CD14-positive monocyte (primary cell): ENCODE measurements around the gene NME2. TPM values are rescaled to one million over a fixed set of nuclear protein-coding genes. Genes with fewer than 3 reads are reported as not detected.

Experiments used
- DNase-seq, 3 donors: peaks; one replicate each; pipeline ENCODE4 v3.0.0-alpha.2; 2011 to 2022
- H2AFZ ChIP-seq: 2 replicates; pipeline ENCODE4 v1.6.0; 2012; ENCODE audit warnings: mild to moderate bottlenecking, low read depth, low read length, inconsistent platforms; ENCODE audit not compliant: insufficient read depth, poor library complexity, severe bottlenecking
- H3K27ac ChIP-seq, 2 donors: 1 replicate in 1 of 2; 2 replicates in 1 of 2; pipeline ENCODE4 v1.5.1; 2012 to 2013; ENCODE audit warnings: low read length in 2 of 2, control low read depth in 1 of 2, inconsistent platforms in 1 of 2, low read depth in 1 of 2, mild to moderate bottlenecking in 1 of 2
- H3K27me3 ChIP-seq, 2 donors: one replicate each; pipeline versions ENCODE4 v1.6.0 to v1.6.1; 2011 to 2013; ENCODE audit warnings: low read length in 2 of 2; ENCODE audit not compliant: control insufficient read depth in 2 of 2, insufficient read depth in 2 of 2
- H3K36me3 ChIP-seq, 2 donors: replicated peaks in 1 of 2; 1 replicate in 1 of 2; 2 replicates in 1 of 2; pipeline versions ENCODE4 v1.5.1 to v1.6.1; 2012 to 2013; ENCODE audit warnings: low read length in 2 of 2, control low read depth in 1 of 2, inconsistent platforms in 1 of 2, mild to moderate bottlenecking in 1 of 2; ENCODE audit not compliant: insufficient read depth in 2 of 2, control insufficient read depth in 1 of 2
- H3K4me1 ChIP-seq, 2 donors: 1 replicate in 1 of 2; 2 replicates in 1 of 2; pipeline versions ENCODE4 v1.5.1 to v1.6.1; 2012 to 2013; ENCODE audit warnings: low read length in 2 of 2, control low read depth in 1 of 2, inconsistent platforms in 1 of 2, mild to moderate bottlenecking in 1 of 2, moderate library complexity in 1 of 2; ENCODE audit not compliant: insufficient read depth in 2 of 2, control insufficient read depth in 1 of 2
- H3K4me2 ChIP-seq: replicated peaks from 2 replicates; pipeline ENCODE3; 2012; ENCODE audit warnings: low read length, moderate library complexity, mild to moderate bottlenecking; ENCODE audit not compliant: poor library complexity, severe bottlenecking; ENCODE audit errors: extremely low read depth
- H3K4me3 ChIP-seq, 3 experiments: fragments of 200-600 bp in 1 of 3; sonication (generic) in 1 of 3; replicated peaks in 1 of 3; 1 replicate in 2 of 3; 2 replicates in 1 of 3; pipeline ENCODE4 v1.5.1; 2011 to 2013; ENCODE audit warnings: low read length in 3 of 3, mild to moderate bottlenecking in 3 of 3, control low read depth in 2 of 3, low read depth in 2 of 3, inconsistent platforms in 1 of 3, moderate library complexity in 1 of 3
- H3K79me2 ChIP-seq: 2 replicates; pipeline ENCODE4 v1.6.0; 2012; ENCODE audit warnings: mild to moderate bottlenecking, control low read depth, inconsistent platforms, low read length, moderate library complexity; ENCODE audit not compliant: insufficient read depth
- H3K9ac ChIP-seq: 2 replicates; pipeline ENCODE4 v1.6.0; 2017; ENCODE audit warnings: low read length, mild to moderate bottlenecking; ENCODE audit not compliant: insufficient read depth, poor library complexity, severe bottlenecking
- H3K9me3 ChIP-seq, 2 donors: replicated peaks in 1 of 2; 1 replicate in 1 of 2; 2 replicates in 1 of 2; pipeline versions ENCODE4 v1.5.1 to v1.6.1; 2012 to 2013; ENCODE audit warnings: low read length in 2 of 2, control low read depth in 1 of 2; ENCODE audit not compliant: control insufficient read depth in 1 of 2, insufficient read depth in 1 of 2
- H4K20me1 ChIP-seq: 2 replicates; pipeline ENCODE4 v1.6.0; 2012; ENCODE audit warnings: mild to moderate bottlenecking, low read length, control low read depth, moderate library complexity; ENCODE audit not compliant: insufficient read depth
- H3K27ac Mint-ChIP-seq, 7 donors: one replicate each; pipeline ENCODE4 v1.8.0; 2020; ENCODE audit warnings: mild to moderate bottlenecking in 7 of 7, mixed read lengths in 7 of 7, moderate library complexity in 6 of 7, inconsistent platforms in 2 of 7
- H3K27me3 Mint-ChIP-seq, 3 donors: one replicate each; pipeline ENCODE4 v1.8.0; 2021 to 2022; ENCODE audit warnings: low read depth in 3 of 3, mild to moderate bottlenecking in 3 of 3, mixed read lengths in 3 of 3, moderate library complexity in 3 of 3, inconsistent platforms in 1 of 3
- H3K36me3 Mint-ChIP-seq, 2 donors: one replicate each; pipeline ENCODE4 v1.8.0; 2020; ENCODE audit warnings: mixed read lengths in 2 of 2, inconsistent platforms in 1 of 2, mild to moderate bottlenecking in 1 of 2
- H3K4me1 Mint-ChIP-seq: one replicate; pipeline ENCODE4 v1.8.0; 2020; ENCODE audit warnings: mild to moderate bottlenecking, mixed read lengths
- H3K4me3 Mint-ChIP-seq, 2 donors: one replicate each; pipeline ENCODE4 v1.8.0; 2020; ENCODE audit warnings: mild to moderate bottlenecking in 2 of 2, mixed read lengths in 2 of 2, moderate library complexity in 1 of 2
- H3K9me3 Mint-ChIP-seq, 7 donors: one replicate each; pipeline ENCODE4 v1.8.0; 2020 to 2022; ENCODE audit warnings: mixed read lengths in 7 of 7, mild to moderate bottlenecking in 6 of 7, moderate library complexity in 6 of 7, inconsistent platforms in 2 of 7
- CTCF ChIP-seq: fragments of 200-600 bp; IDR thresholded peaks from one replicate; pipeline ENCODE4 v1.8.0; 2022; ENCODE audit warnings: antibody characterized with exemption, mild to moderate bottlenecking
- WGBS: methylation state at CpG from one replicate; pipeline ENCODE4 v1.1.5; 2013; ENCODE audit warnings: missing lambda C conversion rate; ENCODE audit not compliant: insufficient coverage; 5-methylcytosine and 5-hydroxymethylcytosine counted together
- intact Hi-C, 2 donors: fragments of 100-400 bp; cut with micrococcal nuclease; formaldehyde crosslinking; loops; one replicate each; pipeline versions ENCODE4 v1.15.0 to v1.15.1; 2023
- polyA plus RNA-seq, 3 donors: library from polyadenylated mRNA; depleted of rRNA in 1 of 3; unstranded in 2 of 3; stranded (reverse) in 1 of 3; fragments of 300-500 nt in 2 of 3; fragments of >200 nt in 1 of 3; fragmentation: Illumina TruSeq in 2 of 3; gene quantifications; 1 replicate in 2 of 3; 2 replicates in 1 of 3; pipeline ENCODE4 v1.2.3, GENCODE V29; 2012 to 2021

NME2 gene
- polyA plus RNA-seq, 3 donors: 240 to 307 (median 259) TPM

- Histone ChIP-seq H3K9ac (no peak overlapping the region), H3K9me3 (no peaks in the 10 kb centered on the region), H3K4me3 (no peak overlapping the region), H3K27me3 (no peaks in the 10 kb centered on the region), H4K20me1 (no peaks in the 10 kb centered on the region), H3K36me3 (peaks cover 20 to 40% of the 10 kb centered on the region in 2 donors), H3K79me2 (no peaks in the 10 kb centered on the region), H3K4me2 (no peak overlapping the region), H3K27ac (no peak overlapping the region), H2AFZ (no peak overlapping the region), H3K4me1 (peaks cover 7 to 13% of the 10 kb centered on the region in 2 donors)
- no peak for TF ChIP-seq CTCF
- no CpG with 5 or more reads among the region's 3 CpGs for WGBS
- Mint-ChIP-seq H3K9me3 (no peaks in the 10 kb centered on the region), H3K27ac (peak overlapping the region in 1 of 7 donors; percentile 5), H3K36me3 (peaks cover 30 to 39% of the 10 kb centered on the region in 2 donors), H3K4me3 (no peak overlapping the region), H3K4me1 (peaks cover 11% of the 10 kb centered on the region), H3K27me3 (peaks cover 0 to 2% (median 0%) of the 10 kb centered on the region in 3 donors)
- intact Hi-C loops: no loop called here
- no peak for DNase-seq
These were observed 4.7 kb upstream of the NME2 start for GRCh38 chr17:51161541-51161940.

DNA sequence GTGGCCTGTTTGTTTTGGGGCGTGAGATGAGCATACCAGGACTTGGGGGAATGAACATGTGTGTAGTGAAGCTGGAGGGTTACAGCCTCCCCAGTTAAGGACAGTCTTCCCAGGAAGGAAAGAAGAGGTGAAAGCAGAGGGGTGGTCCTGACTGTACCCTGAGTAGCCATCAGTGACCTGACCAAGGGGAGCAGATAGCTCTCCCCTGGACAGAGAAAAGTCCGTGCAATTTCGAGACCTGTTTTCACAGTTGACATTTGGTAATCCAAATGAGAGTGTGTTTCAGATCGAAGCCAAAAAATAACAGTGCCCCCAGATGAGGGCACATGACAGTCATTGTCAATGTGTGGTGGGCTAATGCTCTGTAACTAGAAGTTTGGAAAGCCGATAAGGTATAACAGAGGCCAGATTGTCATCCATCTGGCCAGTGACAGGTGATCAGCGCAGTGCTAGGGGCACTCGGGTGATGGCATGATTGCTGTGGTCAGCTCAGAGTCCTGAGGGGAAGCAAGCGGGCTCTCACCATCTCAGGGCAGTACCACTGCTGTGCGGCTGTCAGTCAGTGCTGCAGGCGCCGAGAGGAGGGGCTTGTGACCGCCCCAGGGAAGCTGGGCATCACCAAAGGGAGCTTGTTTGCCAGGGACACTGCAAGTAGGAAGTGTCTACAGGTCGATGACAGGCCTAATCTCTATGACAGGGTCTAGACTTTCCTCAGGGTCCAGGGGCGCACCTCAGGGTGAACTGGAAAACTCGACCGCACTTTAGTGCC lies 1.1 kb upstream of the NME2 start:
- no peaks in the 10 kb centered on the region for H3K9me3 Mint-ChIP-seq
- peaks cover 25 to 49% of the 10 kb centered on the region in 2 donors for H3K36me3 ChIP-seq
- peaks cover 16 to 24% of the 10 kb centered on the region in 2 donors for H3K4me1 ChIP-seq
- peaks cover 23% of the 10 kb centered on the region for H3K4me1 Mint-ChIP-seq
- WGBS: 86% methylated on average over 13 of the region's 16 CpGs
- intact Hi-C loops: no loop called here
- H4K20me1 ChIP-seq: no peaks in the 10 kb centered on the region
- H3K79me2 ChIP-seq: peaks cover 8% of the 10 kb centered on the region
- H3K4me3 Mint-ChIP-seq: peak overlapping the region; percentile 92 to 99
- H3K27ac Mint-ChIP-seq: peak overlapping the region; percentile 89 to 97 (median 93)
- peaks cover 0 to 2% (median 0%) of the 10 kb centered on the region in 3 donors for H3K27me3 Mint-ChIP-seq
- peak overlapping the region; percentile 97 for H3K4me2 ChIP-seq
- DNase-seq: no peak
- no peak for TF ChIP-seq CTCF
- peaks cover 40 to 45% of the 10 kb centered on the region in 2 donors for H3K36me3 Mint-ChIP-seq
- peak overlapping the region; percentile 95 for H2AFZ ChIP-seq
- no peaks in the 10 kb centered on the region for H3K9me3 ChIP-seq
- H3K27ac ChIP-seq: peak overlapping the region; percentile 56 to 92
- H3K27me3 ChIP-seq: no peaks in the 10 kb centered on the region
- H3K9ac ChIP-seq: no peak overlapping the region
- H3K4me3 ChIP-seq: peak overlapping the region in 2 of 3 experiments; percentile 76 to 91
